ENCODE data around the gene CNTFR. TPM values are rescaled to one million over a fixed set of nuclear protein-coding genes. Genes with fewer than 3 reads are reported as not detected.

CNTFR gene
- total RNA-seq, 1 experiment from 2014 or later, result 2.7 TPM

DNA sequence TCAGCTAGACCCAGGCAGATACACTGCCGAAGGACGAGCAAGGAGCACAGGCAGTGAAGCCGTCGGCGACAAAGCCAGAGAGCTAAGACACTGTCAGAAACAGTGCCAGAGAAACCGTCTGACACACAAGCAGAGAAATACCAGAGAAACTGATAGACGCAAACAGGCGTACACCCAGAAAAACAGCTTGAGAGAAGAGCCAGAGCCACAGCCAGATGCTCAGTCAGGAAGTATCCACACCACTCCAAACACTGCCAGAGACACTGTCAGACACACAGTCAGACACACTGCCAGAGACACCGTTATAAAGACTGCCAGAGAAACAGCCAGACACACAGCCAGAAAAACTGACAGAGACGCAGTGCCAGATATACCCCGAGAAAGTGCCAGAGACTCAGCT is 19.1 kb downstream of the CNTFR start:
- H3K27me3 ChIP-seq (ENCODE audit: control insufficient read depth, insufficient read depth, low read length), result no peaks in the 10 kb centered on the region
- no TSS peak for BruUV-seq (replicated peaks)
- H3K4me1 ChIP-seq (ENCODE audit: control insufficient read depth, insufficient read depth, low read length), result no peaks in the 10 kb centered on the region
- intact Hi-C loops (cut with micrococcal nuclease; ENCODE audit: unreplicated experiment) (no loop called here), in situ Hi-C loops (cut with HindIII; ENCODE audit: low pct_unique_long_range_greater_than_20kb, low sequenced_read_pairs) (no loop called here)
- ATAC-seq (no peak), DNase-seq (ENCODE audit: low read depth, low spot score) (no peak)
- TF ChIP-seq SIN3A (IDR thresholded peaks at IDR 0.05; ENCODE audit: borderline replicate concordance, insufficient read depth, low read depth, low read length) (no peak), POLR2AphosphoS5 (IDR thresholded peaks at IDR 0.05; ENCODE audit: low read depth, low read length) (no peak), TCF7L2 (IDR thresholded peaks at IDR 0.05; ENCODE audit: low read depth, low read length) (no peak)
- TF ChIP-seq, protein P1, sequence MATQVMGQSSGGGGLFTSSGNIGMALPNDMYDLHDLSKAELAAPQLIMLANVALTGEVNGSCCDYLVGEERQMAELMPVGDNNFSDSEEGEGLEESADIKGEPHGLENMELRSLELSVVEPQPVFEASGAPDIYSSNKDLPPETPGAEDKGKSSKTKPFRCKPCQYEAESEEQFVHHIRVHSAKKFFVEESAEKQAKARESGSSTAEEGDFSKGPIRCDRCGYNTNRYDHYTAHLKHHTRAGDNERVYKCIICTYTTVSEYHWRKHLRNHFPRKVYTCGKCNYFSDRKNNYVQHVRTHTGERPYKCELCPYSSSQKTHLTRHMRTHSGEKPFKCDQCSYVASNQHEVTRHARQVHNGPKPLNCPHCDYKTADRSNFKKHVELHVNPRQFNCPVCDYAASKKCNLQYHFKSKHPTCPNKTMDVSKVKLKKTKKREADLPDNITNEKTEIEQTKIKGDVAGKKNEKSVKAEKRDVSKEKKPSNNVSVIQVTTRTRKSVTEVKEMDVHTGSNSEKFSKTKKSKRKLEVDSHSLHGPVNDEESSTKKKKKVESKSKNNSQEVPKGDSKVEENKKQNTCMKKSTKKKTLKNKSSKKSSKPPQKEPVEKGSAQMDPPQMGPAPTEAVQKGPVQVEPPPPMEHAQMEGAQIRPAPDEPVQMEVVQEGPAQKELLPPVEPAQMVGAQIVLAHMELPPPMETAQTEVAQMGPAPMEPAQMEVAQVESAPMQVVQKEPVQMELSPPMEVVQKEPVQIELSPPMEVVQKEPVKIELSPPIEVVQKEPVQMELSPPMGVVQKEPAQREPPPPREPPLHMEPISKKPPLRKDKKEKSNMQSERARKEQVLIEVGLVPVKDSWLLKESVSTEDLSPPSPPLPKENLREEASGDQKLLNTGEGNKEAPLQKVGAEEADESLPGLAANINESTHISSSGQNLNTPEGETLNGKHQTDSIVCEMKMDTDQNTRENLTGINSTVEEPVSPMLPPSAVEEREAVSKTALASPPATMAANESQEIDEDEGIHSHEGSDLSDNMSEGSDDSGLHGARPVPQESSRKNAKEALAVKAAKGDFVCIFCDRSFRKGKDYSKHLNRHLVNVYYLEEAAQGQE (IDR thresholded peaks at IDR 0.05; ENCODE audit: insufficient read depth in 1 of 2, low read depth in 2 of 2, low read length in 1 of 2), result no peak
- TF ChIP-seq, protein P2, sequence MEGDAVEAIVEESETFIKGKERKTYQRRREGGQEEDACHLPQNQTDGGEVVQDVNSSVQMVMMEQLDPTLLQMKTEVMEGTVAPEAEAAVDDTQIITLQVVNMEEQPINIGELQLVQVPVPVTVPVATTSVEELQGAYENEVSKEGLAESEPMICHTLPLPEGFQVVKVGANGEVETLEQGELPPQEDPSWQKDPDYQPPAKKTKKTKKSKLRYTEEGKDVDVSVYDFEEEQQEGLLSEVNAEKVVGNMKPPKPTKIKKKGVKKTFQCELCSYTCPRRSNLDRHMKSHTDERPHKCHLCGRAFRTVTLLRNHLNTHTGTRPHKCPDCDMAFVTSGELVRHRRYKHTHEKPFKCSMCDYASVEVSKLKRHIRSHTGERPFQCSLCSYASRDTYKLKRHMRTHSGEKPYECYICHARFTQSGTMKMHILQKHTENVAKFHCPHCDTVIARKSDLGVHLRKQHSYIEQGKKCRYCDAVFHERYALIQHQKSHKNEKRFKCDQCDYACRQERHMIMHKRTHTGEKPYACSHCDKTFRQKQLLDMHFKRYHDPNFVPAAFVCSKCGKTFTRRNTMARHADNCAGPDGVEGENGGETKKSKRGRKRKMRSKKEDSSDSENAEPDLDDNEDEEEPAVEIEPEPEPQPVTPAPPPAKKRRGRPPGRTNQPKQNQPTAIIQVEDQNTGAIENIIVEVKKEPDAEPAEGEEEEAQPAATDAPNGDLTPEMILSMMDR (IDR thresholded peaks at IDR 0.05), result no peak
- ChIA-PET POLR2A (no interaction called here), CTCF (no interaction called here)
- no peak overlapping the region for H3K27ac ChIP-seq (ENCODE audit: low read length)
- H3K9me3 ChIP-seq (ENCODE audit: control insufficient read depth, insufficient read depth, low read depth, low read length), result no peaks in the 10 kb centered on the region
- H3K4me3 ChIP-seq (ENCODE audit: low read depth in 2 of 2, low read length in 2 of 2), result no peak overlapping the region
- H3K36me3 ChIP-seq (ENCODE audit: control insufficient read depth, insufficient read depth, low read length), result no peaks in the 10 kb centered on the region

DNA sequence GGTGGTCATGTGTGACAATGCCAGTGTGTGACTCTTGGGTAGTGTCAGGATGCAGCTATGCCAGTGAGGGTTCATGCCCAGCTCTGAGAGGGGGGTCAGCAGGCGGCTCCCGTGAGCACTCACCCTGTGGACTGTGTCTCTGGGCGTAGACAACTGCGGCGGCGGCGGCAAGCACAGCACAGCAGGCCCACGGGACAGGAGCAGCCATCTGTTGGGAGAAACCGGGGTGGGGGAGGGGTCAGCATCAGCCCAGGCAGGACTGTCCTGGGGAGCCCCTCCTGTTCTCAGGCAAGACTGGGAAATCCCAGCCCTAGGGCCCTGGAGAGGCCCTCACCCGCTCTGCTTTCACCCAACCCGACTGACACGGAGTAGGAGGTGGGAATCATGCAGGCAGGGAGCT is 20.8 kb downstream of the CNTFR start:
- POLR2A ChIA-PET, result no interaction called here

More for the DNA sequence above, 20.8 kb downstream of the CNTFR start:
- H3K36me3 ChIP-seq (ENCODE audit: control insufficient read depth, insufficient read depth, low read length), result no peaks in the 10 kb centered on the region
- no TSS peak for BruUV-seq (replicated peaks)
- H3K27me3 ChIP-seq (ENCODE audit: control insufficient read depth, insufficient read depth, low read length), result no peaks in the 10 kb centered on the region
- TF ChIP-seq, protein P1 (IDR thresholded peaks at IDR 0.05; ENCODE audit: insufficient read depth in 1 of 2, low read depth in 2 of 2, low read length in 1 of 2), result no peak
- TF ChIP-seq SIN3A (IDR thresholded peaks at IDR 0.05; ENCODE audit: borderline replicate concordance, insufficient read depth, low read depth, low read length) (no peak), POLR2AphosphoS5 (IDR thresholded peaks at IDR 0.05; ENCODE audit: low read depth, low read length) (no peak), TCF7L2 (IDR thresholded peaks at IDR 0.05; ENCODE audit: low read depth, low read length) (no peak)
- no peak overlapping the region for H3K4me3 ChIP-seq (ENCODE audit: low read depth in 2 of 2, low read length in 2 of 2)
- no peak for ATAC-seq
- CTCF ChIA-PET, result no interaction called here
- H3K4me1 ChIP-seq (ENCODE audit: control insufficient read depth, insufficient read depth, low read length), result no peaks in the 10 kb centered on the region
- no peak overlapping the region for H3K27ac ChIP-seq (ENCODE audit: low read length)
- in situ Hi-C loops (cut with HindIII; ENCODE audit: low pct_unique_long_range_greater_than_20kb, low sequenced_read_pairs) (no loop called here), intact Hi-C loops (cut with micrococcal nuclease; ENCODE audit: unreplicated experiment) (no loop called here)
- H3K9me3 ChIP-seq (ENCODE audit: control insufficient read depth, insufficient read depth, low read depth, low read length), result no peaks in the 10 kb centered on the region
- DNase-seq (ENCODE audit: low read depth, low spot score), result no peak
